IMR-90 (cell line): ENCODE measurements around the gene HGFAC.

Experiments used
- BHLHE40 ChIP-seq: fragments of 150-350 bp; IDR thresholded peaks from 2 replicates; pipeline ENCODE4 v1.6.1; 2016; ENCODE audit warnings: mild to moderate bottlenecking, low read depth, low read length
- CEBPB ChIP-seq: IDR thresholded peaks from 2 replicates; pipeline ENCODE4 v1.6.1; 2012; ENCODE audit warnings: low read depth, low read length, improper control_type of control experiment
- FOS ChIP-seq: fragments of 150-350 bp; IDR thresholded peaks from 2 replicates; pipeline ENCODE4 v1.6.1; 2016; ENCODE audit warnings: low read depth, low read length
- MAFK ChIP-seq: IDR thresholded peaks from 2 replicates; pipeline ENCODE4 v1.6.1; 2012; ENCODE audit warnings: low read depth, low read length, improper control_type of control experiment
- MXI1 ChIP-seq: IDR thresholded peaks from 2 replicates; pipeline ENCODE4 v1.6.1; 2012; ENCODE audit warnings: low read depth, mild to moderate bottlenecking, low read length, moderate library complexity, borderline replicate concordance
- POLR2A ChIP-seq: IDR thresholded peaks from 2 replicates; pipeline ENCODE4 v1.6.1; 2012; ENCODE audit warnings: mild to moderate bottlenecking, low read depth, low read length
- RAD21 ChIP-seq: IDR thresholded peaks from 2 replicates; pipeline ENCODE4 v1.6.1; 2012; ENCODE audit warnings: low read length, improper control_type of control experiment
- RCOR1 ChIP-seq: IDR thresholded peaks from 2 replicates; pipeline ENCODE4 v1.6.1; 2012; ENCODE audit warnings: mild to moderate bottlenecking, low read length, improper control_type of control experiment; ENCODE audit not compliant: insufficient replicate concordance
- SMC3 ChIP-seq: fragments of 150-350 bp; IDR thresholded peaks from 2 replicates; pipeline ENCODE4 v1.6.1; 2016; ENCODE audit warnings: low read depth, mild to moderate bottlenecking, antibody characterized with exemption, low read length, moderate library complexity
- TF ChIP-seq, protein P1 (sequence below): fragments of 150-350 bp; IDR thresholded peaks from 2 replicates; pipeline ENCODE4 v1.6.1; 2017; ENCODE audit warnings: mild to moderate bottlenecking, antibody characterized with exemption, low read length, low read depth
- TF ChIP-seq, protein P2 (sequence below): conservative IDR thresholded peaks from 2 replicates; pipeline ENCODE4 v1.5.1; 2012; ENCODE audit warnings: mild to moderate bottlenecking, low read depth, low read length, improper control_type of control experiment
- TF ChIP-seq, protein P3 (sequence below): fragments of 150-350 bp; IDR thresholded peaks from 2 replicates; pipeline ENCODE4 v1.6.1; 2016; ENCODE audit warnings: low read depth, mild to moderate bottlenecking, low read length, moderate library complexity, borderline replicate concordance

DNA sequence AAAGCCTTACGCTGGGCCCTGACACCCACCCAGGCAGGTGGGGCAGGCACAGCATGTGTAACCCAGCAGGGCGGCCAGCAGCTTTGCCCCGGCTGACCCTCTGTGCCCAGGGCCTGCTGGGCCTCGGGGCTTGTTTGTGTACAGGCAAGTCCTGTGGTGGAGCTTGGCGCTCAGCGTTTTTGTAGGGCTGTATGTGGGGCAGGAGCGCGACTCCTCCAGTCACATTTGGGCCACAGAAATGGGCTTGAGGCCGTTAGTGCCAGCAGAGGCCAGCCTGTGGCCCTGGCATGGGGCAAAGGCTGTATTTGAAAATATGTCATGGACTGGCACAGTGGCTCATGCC, 14.7 kb upstream of the HGFAC start:
- TF ChIP-seq RCOR1 (no peak), POLR2A (no peak), MAFK (no peak), RAD21 (no peak), FOS (no peak), SMC3 (no peak), MXI1 (no peak), CEBPB (no peak), BHLHE40 (no peak)
- TF ChIP-seq, protein P1, sequence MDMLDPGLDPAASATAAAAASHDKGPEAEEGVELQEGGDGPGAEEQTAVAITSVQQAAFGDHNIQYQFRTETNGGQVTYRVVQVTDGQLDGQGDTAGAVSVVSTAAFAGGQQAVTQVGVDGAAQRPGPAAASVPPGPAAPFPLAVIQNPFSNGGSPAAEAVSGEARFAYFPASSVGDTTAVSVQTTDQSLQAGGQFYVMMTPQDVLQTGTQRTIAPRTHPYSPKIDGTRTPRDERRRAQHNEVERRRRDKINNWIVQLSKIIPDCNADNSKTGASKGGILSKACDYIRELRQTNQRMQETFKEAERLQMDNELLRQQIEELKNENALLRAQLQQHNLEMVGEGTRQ = no peak
- TF ChIP-seq, protein P2, sequence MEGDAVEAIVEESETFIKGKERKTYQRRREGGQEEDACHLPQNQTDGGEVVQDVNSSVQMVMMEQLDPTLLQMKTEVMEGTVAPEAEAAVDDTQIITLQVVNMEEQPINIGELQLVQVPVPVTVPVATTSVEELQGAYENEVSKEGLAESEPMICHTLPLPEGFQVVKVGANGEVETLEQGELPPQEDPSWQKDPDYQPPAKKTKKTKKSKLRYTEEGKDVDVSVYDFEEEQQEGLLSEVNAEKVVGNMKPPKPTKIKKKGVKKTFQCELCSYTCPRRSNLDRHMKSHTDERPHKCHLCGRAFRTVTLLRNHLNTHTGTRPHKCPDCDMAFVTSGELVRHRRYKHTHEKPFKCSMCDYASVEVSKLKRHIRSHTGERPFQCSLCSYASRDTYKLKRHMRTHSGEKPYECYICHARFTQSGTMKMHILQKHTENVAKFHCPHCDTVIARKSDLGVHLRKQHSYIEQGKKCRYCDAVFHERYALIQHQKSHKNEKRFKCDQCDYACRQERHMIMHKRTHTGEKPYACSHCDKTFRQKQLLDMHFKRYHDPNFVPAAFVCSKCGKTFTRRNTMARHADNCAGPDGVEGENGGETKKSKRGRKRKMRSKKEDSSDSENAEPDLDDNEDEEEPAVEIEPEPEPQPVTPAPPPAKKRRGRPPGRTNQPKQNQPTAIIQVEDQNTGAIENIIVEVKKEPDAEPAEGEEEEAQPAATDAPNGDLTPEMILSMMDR = no peak
- TF ChIP-seq, protein P3, sequence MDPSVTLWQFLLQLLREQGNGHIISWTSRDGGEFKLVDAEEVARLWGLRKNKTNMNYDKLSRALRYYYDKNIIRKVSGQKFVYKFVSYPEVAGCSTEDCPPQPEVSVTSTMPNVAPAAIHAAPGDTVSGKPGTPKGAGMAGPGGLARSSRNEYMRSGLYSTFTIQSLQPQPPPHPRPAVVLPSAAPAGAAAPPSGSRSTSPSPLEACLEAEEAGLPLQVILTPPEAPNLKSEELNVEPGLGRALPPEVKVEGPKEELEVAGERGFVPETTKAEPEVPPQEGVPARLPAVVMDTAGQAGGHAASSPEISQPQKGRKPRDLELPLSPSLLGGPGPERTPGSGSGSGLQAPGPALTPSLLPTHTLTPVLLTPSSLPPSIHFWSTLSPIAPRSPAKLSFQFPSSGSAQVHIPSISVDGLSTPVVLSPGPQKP = no peak
